ENCODE measurements around the gene SHANK1. TPM values are rescaled to one million over a fixed set of nuclear protein-coding genes. Genes with fewer than 3 reads are reported as not detected.
A peak's percentile ranks its signal among the peaks of the same experiment; 100 is the strongest.

Gene SHANK1
- total RNA-seq, 4 donors from 2014 or later, result 0.21 to 3.3 (median 0.30) TPM; not detected in 1

- 53 to 55% methylated on average over 2 of the region's 2 CpGs for WGBS, 2 donors
- peaks cover 0 to 3% (median 0%) of the 10 kb centered on the region in 4 donors for H3K4me1 ChIP-seq
- no peak for TF ChIP-seq EP300 (IDR thresholded peaks at IDR 0.05)
- no peak for DNase-seq (ENCODE audit: low spot score in 2 of 2)
- peaks cover 0 to 13% (median 0%) of the 10 kb centered on the region in 4 donors for H3K9me3 ChIP-seq
- no peak overlapping the region for H3K27ac ChIP-seq
- H3K4me3 ChIP-seq, result no peak overlapping the region
- peaks cover 0 to 61% of the 10 kb centered on the region in 2 donors for H3K27me3 ChIP-seq
- H3K36me3 ChIP-seq, result no peaks in the 10 kb centered on the region
Measured at GRCh38 chr19:50640368-50640767, 79.2 kb downstream of the SHANK1 start.

DNA sequence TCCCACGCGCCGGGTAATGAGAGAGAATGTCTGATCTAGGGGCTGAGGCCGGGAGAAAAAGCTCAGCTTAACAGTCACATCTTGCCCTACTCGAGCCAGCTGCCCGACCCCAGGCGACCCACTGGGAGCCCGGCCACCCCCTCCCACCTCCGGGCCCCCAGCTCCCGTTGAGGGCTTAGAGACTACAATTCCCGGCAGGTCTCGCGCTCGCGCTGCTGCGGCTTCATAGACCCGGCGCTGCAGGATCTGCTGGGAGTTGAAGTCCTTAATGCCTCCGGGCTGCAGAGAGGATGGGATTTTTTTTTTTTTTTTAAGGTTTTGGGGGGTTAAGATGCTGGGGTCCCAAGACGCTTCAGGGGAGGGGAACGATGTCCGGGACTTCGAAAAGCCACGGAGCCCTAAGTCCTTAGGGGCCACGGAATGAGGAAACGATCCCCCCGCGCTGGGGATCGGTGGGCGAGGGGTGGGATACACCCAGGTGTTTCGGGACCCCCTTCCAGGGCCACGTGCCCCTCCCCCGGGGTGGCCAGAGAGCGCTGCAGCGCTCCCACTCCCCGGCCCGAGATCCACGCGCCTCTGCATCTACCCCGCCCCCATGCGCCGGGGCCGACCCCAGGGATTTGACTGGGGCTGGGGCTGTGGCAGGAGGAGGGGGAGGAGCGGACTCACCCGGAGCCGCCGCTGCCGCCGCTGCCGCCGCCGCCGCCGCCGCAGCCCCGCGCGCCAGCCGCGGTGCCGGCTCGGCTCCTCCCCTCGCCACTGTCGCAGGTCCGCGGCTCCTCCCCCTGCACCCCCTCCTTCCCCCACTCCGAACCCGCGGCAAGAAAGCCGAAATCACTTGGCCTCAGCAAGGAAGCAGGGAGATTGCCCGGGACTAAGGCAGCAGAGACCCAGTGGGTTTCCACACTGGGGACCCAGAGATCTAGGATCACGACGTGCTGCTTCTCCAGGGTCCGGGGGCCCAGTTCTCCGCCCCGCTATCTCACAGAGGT lies 80.2 kb downstream of the SHANK1 start, which contains the start of gene SYT3:
Gene SYT3 (minus strand): TSS at position 761 of the 992 bp plus-strand sequence. CDS start 2,470 bp downstream, outside the sequence.
- peaks cover 0 to 22% (median 3%) of the 10 kb centered on the region in 4 donors for H3K9me3 ChIP-seq
- H3K27ac ChIP-seq, result no peak within 1 kb of the TSS
- H3K27me3 ChIP-seq, result peaks cover 0 to 61% of the 10 kb centered on the region in 2 donors
- peaks cover 0 to 3% (median 0%) of the 10 kb centered on the region in 4 donors for H3K4me1 ChIP-seq
- DNase-seq (ENCODE audit: low spot score in 2 of 2), result no peak
- TF ChIP-seq CTCF (IDR thresholded peaks at IDR 0.05), result no peak
- no peak for TF ChIP-seq POLR2A (IDR thresholded peaks at IDR 0.05)
- no peak for TF ChIP-seq EP300 (IDR thresholded peaks at IDR 0.05)
- H3K4me3 ChIP-seq, result peak within 1 kb of the TSS in 2 of 4 donors; percentile 1 to 45
- 4 to 9% methylated on average over 31 to 66 of the region's 76 CpGs for WGBS, 2 donors
- no peaks in the 10 kb centered on the region for H3K36me3 ChIP-seq

GRCh38 chr19:50638600-50638999 lies 81.0 kb downstream of the SHANK1 start:
- Histone ChIP-seq H3K4me1 (peaks cover 0 to 3% (median 0%) of the 10 kb centered on the region in 4 donors), H3K27me3 (peaks cover 0 to 61% of the 10 kb centered on the region in 2 donors), H3K36me3 (no peaks in the 10 kb centered on the region), H3K27ac (no peak overlapping the region), H3K4me3 (no peak overlapping the region), H3K9me3 (peaks cover 0 to 30% (median 9%) of the 10 kb centered on the region in 4 donors)
- TF ChIP-seq POLR2A (IDR thresholded peaks at IDR 0.05) (no peak), EP300 (IDR thresholded peaks at IDR 0.05) (no peak), CTCF (IDR thresholded peaks at IDR 0.05) (no peak)
- no peak for DNase-seq (ENCODE audit: low spot score in 2 of 2)
- 45 to 48% methylated on average over 10 of the region's 10 CpGs for WGBS, 2 donors

DNA sequence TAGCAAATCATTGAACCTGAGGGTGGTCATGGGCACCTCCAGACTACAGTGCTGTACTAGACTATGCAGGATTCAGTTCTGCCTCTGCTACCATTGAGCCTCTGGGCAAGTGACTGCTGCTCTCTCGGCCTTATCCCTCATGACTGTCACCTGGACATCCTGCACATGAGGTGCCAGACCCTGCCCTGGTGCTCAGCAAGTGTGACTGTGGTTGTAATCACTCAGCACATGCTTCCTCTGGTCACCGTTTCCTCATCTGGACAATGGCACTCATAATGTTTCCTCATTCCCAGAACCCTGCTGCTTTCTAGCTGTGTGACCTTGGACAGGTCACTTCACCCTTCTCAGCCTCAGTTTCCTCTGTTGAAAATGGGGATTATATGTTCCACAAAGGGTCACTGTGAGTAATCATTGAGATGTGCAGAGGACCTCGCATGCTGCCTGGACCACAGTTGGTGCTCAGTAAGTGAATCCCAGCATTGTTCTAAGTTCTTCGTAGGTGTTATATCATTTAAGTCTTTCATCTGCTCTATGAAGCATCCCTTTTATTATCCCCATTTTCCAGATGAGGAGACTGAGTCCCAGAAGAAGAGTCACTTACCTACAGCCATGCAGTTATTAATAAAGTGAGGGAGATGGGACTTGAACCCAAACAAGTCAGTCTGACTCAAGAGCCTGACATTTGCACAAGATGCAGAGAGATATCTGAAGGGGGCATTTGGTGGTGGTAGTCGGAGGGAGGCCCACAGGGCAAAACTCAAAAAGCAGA lies 83.1 kb downstream of the SHANK1 start:
- Histone ChIP-seq H3K4me1 (peaks cover 0 to 3% (median 0%) of the 10 kb centered on the region in 4 donors), H3K4me3 (no peak overlapping the region), H3K27ac (no peak overlapping the region), H3K36me3 (no peaks in the 10 kb centered on the region), H3K9me3 (peaks cover 0 to 50% (median 14%) of the 10 kb centered on the region in 4 donors), H3K27me3 (peaks cover 0 to 45% of the 10 kb centered on the region in 2 donors)
- 75 to 79% methylated on average over 5 of the region's 5 CpGs for WGBS, 2 donors
- DNase-seq (ENCODE audit: low spot score in 2 of 2), result no peak
- TF ChIP-seq EP300 (IDR thresholded peaks at IDR 0.05), result no peak
- no peak for TF ChIP-seq CTCF (IDR thresholded peaks at IDR 0.05)
- TF ChIP-seq POLR2A (IDR thresholded peaks at IDR 0.05), result no peak

DNA sequence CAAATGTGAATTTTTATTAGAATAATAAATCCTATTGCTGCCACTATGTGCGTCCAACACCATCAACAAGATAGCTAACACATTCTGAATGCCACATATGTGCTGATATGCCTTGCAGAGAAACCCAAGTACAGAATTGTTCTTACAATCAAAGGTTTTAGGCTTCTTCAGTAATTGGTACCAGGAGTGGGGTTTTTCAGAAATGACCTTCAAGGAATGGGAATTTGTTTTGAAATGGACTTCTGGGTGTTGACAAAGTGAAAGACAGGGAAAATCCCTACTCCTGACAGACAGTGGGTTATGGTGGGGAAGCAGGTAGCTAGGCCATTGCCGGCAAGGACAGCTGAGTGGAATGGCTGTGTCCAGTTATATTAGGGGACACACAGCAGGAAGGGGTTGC lies 85.6 kb downstream of the SHANK1 start:
- H3K36me3 ChIP-seq, result no peaks in the 10 kb centered on the region
- H3K27ac ChIP-seq, result no peak overlapping the region
- 94% methylated on average over 2 of the region's 2 CpGs for WGBS, 2 donors
- H3K4me3 ChIP-seq, result no peak overlapping the region
- H3K9me3 ChIP-seq, result peaks cover 0 to 47% (median 14%) of the 10 kb centered on the region in 4 donors
- H3K27me3 ChIP-seq, result peaks cover 0 to 21% of the 10 kb centered on the region in 2 donors
- TF ChIP-seq EP300 (IDR thresholded peaks at IDR 0.05) (no peak), POLR2A (IDR thresholded peaks at IDR 0.05) (no peak), CTCF (IDR thresholded peaks at IDR 0.05) (no peak)
- no peak for DNase-seq (ENCODE audit: low spot score in 2 of 2)
- no peaks in the 10 kb centered on the region for H3K4me1 ChIP-seq
